GM21723 (cell line): ENCODE measurements around the gene BIRC3.
"Not testable (repeated sequence)": the region's sequence is repeated elsewhere in the genome, so short reads cannot be mapped to it uniquely, and the experiment has no call there.

ENCODE experiments used
- ATAC-seq: cut with Tn5 transposase; IDR thresholded peaks from one replicate; pipeline ENCODE4 v1.9.1; 2021; ENCODE audit warnings: mild to moderate bottlenecking, moderate library complexity; ENCODE audit not compliant: unreplicated experiment

Gene BIRC3

DNA sequence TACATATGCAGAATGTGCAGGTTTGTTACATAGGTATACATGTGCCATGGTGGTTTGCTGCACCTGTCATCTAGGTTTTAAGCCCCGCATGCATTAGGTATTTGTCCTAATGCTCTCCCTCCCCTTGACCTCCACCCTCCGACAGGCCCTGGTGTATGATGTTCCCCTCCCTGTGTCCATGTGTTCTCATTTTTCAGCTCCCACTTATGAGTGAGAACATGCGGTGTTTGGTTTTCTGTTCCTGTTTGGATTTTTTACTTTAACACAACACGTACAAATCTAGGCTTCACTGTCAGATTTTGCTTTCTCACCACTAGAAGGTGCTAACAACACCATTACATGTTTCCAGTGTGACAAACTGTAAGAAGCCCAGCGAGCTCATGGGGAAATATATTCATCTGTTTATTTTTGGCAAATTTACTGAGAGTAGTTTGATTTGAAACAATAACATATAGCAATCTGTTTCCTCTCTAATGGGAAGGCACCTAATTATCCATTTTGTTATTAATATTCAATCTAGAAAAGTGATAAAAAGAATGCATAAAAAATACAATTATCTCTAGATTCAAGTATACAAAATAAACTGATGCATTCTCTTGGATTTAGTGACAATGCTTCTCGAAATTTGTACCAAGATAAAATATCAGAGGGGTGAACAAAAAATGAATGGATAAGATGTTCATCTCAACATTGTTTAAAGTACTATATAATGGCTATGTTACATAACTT is 23.2 kb upstream of the BIRC3 start:
- ATAC-seq, result peak; percentile 94

DNA sequence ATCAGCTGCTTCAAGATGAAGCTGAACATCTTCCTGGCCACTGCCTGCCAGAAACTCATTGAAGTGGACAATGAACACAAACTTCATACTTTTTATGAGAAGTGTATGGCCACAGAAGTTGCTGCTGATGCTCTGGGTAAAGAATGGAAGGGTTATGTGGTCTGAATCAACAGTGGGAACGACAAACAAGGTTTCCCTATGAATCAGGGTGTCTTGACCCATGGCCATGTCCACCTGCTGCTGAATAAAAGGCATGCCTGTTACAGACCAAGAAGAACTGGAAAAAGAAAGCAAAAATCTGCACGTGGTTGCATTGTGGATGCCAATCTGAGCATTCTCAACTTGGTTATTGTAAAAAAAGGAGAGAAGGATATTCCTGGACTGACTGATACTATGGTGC is 22.2 kb upstream of the BIRC3 start:
- no peak for ATAC-seq

DNA sequence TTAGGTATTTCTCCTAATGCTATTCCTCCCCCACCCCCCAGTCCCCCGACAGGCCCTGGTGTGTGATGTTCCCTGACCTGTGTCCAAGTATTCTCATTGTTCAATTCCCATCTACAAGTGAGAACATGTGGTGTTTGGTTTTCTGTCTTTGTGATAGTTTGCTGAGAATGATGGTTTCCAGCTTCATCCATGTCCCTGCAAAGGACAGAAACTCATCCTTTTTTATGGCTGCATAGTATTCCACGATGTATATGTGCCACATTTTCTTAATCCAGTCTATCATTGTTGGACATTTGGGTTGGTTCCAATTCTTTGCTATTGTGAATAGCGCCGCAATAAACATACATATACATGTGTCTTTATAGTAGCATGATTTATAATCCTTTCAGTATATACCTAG is 20.5 kb upstream of the BIRC3 start:
- ATAC-seq, result not testable (repeated sequence)

DNA sequence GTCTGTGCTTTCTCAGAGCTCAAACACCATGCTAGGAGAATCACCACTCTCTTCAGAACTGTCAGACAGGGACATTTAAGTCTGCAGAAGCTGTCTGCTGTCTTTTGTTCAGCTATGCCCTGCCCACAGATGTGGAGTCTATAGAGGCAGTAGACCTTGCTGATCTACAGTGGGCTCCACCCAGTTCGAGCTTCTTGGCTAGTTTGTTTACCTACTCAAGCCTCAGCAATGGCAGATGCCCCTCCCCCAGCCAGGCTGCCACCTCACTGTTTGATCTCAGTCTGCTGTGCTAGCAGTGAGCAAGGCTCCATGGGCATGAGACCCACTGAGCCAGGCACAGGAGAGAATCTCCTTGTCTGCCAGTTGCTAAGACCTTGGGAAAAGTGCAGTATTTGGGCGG is 16.4 kb upstream of the BIRC3 start:
- ATAC-seq, result not testable (repeated sequence)

DNA sequence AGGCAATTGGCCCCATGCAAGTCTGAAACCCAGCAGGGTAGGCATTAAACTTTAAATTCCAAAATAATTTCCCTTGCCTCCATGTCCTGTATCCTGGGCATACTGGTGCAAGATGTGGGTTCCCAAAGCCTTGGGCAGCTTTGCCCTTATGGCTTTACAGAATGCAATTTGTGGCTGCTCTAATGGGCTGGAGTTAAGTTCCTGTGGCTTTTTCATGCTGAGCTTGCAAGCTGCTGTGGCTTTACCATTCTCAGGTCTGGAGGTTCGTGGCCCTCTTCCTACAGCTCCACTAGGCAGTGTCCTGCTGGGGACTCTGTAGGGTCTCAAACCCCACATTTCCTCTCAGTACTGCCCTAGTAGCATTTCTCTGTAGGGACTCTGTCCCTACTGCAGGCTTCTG is 15.0 kb upstream of the BIRC3 start:
- ATAC-seq, result no peak

DNA sequence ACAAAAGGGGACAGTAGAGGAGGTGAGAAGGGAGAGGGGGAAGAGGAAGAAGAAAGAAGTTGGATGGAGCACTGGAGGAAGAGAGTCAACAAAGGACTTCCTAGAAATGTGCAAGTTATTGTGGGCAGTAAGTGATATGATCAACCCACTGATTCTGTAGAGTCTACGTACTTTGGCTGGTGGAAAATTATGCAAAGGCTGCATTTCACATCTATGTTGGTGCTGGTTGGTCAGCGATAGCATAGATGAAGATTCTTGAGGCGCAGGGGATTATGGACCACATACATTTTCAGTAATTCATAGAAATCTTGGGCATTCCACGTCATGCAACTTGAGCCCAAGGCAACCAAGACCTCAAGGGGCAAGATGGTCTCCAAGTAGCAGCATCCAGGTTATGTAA is 12.6 kb upstream of the BIRC3 start:
- no peak for ATAC-seq

DNA sequence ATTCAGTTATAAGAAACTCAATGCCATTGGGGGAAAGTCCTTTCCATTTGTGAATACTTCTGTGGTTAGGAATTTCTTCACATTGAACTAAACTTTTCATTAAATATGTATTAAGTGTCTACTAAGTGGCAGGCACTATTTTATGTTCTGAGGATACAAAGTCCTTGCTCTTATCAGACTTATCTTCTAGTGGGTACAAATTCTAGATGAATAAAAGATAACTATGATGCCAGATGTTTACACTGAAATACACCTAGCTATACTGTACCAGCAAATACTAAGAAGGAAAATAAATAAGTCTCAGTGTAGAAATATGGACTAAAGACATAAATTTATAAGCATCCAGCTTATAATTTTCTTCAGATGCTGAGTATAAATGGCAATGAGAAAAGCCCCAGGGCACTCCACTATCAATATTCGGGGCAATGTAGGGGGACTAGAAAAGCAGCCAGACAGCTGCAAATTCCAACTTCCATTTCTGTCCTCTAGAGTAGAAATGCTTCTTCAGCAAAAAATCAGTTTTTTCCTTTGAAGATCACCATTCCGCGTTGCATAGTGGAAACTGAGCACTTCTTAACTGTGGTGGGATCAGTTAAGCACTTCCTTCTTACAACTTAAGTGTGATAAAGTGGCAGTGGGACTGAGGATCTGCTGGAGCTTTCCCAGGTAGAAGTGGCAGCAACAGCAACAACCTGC is 11.8 kb upstream of the BIRC3 start:
- no peak for ATAC-seq

DNA sequence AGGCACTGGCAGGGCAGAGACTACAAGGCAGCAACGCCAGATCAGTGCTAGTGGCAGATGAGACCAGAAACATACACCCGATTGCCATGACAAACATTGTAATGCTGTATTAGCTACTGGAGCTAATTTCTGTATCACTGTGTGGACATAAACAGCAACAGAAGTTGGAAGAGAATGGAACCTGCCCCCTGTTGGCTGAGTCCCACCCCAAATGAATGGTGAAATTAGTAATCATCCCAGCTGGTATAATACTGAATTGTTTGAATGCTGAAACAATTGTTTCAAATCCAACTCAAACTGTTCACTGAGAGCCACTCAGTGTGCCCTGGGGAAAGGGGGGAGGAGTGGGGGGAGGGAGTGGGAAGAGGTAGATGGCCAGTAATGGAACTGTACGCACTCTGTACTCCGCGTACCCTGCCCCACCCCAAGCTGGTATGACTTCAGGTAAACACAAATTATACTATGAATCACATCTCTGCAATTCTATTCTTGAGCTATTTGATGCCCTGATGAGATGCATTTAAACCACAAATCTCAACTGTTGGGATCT is 11.2 kb upstream of the BIRC3 start:
- ATAC-seq, result no peak

DNA sequence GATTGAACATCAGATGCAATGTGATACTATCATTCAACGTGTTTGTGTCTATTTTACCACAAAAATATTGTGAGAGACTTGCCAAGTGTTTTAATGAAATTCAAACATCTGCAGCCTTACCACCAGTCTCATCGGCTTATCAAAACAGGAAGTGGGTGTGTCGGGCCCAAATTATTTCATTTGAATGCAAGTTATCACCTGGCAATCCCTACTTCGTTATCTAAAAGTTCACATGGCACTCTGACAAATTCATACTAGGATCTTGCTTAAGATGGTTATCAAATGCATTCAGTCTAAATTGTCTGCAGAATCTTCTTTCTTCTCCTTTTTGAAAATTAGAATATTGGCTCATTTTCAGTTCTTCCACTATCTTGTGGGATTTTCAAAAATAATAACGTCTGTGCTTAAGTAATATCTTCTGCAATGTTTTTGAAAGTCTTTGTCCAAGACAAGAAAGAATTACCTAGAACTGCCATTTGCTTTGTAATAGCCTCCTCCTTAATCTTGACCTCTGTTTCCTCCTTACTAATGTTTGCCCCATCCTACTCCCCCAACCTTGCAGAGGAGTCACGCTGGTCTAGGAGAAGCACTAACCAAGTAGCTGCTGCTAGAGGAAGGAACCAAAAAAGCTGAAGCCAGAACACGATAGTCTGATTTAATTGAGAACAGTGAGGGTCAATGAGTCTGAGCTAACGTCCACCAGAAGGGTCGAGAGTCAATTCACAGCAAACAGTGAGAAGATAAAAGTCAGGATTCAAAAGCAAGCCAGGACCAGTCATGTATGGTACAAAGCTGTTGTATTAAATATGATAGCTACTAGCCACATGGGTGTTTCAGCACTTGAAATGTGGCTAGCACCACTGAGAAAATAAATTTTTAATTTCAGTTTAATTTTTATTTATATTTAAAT is 10.2 kb upstream of the BIRC3 start:
- ATAC-seq, result no peak

DNA sequence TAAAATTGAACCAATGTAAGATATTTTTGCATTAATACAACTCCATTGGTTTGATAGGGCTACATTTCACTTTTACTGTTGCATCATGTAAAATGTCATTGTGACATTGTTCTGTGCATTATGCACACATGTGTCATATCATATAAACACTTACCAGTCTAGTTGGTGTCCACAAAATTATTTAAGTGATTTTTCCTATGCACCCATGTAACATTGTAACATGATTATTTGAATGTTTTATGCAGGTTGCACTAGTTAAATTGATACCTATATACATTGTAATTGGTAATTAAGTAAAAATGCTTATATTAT is 9.6 kb upstream of the BIRC3 start:
- no peak for ATAC-seq

DNA sequence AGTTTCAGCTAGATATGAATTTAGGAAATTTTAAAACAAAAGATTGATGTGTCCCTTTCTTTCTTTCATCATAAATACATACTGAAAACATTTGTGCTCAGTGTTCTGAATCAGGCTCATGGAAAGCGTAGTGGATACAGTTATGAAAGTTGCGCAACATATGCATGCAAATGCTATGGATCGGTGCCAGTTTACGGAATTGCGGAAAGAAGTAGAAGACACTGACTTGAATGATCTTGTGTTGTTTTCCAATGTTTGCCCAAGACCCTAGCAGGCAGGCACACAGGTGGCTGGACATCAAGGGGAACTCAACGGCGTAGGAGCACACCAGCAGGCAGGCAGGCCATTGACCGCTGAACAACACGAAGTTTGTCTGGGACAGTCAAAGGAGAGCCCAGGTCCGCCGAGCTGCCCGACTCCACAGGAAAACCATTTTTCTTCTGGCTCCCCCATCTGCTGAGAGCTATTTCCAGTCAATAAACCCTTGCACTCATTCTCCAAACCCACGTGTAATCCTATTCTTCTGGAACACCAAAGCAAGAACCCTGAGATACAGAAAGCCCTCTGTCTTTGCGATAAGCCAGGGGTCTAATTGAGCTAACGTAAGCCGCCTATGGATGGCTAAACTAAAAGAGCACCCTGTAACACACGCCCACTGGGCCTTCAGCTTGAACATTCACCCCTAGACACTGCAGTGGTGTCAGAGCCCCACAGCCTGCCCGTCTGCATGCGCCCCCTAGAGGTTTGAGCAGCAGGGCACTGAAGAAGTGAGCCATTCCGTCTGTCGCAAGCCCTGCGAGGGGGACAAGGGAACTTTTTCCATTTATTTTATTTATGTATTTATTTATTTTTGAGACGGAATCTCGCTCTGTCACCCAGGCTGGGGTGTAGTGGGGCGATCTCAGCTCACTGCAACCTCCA is 7.4 kb upstream of the BIRC3 start:
- no peak for ATAC-seq

DNA sequence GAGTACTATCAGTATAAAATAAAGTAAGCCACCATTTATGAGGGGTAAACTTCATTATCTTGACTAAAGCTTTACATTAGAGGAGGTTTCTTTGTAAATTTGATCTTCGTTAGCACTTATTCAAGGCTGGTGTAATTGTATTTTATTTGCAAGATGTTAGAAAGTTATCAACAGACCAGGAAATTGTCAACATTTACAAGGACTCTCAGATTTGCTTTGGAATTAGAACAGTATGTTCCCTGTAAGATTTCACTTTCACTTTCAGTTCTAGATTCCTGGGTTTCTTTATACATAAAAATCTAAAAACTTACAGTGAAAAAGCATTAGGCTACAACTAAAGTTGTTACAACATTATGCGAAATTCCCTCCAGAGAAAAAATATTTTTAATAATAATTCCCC is 4.6 kb upstream of the BIRC3 start:
- no peak for ATAC-seq

DNA sequence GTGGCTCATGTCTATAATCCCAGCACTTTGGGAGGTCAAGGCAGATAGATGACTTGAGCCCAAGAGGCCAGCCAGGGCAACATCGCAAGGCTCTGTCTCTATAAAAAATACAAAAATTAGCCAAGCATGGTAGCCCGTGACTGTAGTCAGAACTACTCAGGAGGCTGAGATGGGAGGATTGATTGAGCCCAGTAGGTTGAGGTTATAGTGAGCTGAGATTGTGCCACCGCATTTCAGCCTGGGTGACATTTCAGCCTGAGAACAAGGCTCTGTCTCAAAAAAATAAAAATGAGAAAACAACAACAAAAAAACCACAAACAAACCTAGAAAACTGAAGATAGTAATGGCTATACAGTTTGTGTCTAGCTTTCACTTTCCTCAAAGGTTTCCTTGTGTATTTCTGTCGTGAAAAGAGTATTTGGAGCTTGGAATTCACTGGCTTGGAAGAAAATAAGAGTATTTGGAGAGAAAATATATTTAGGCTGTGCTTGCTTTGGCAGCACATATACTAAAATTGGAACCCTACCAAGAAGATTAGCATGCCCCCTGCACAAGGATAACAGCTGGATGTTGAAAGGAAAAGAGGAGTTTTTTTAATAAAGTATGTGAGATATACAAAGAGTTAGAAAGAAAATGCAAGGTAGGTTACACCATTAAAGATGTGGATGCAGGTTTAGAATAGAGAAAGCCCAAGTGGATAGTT is 3.9 kb upstream of the BIRC3 start:
- ATAC-seq, result no peak

DNA sequence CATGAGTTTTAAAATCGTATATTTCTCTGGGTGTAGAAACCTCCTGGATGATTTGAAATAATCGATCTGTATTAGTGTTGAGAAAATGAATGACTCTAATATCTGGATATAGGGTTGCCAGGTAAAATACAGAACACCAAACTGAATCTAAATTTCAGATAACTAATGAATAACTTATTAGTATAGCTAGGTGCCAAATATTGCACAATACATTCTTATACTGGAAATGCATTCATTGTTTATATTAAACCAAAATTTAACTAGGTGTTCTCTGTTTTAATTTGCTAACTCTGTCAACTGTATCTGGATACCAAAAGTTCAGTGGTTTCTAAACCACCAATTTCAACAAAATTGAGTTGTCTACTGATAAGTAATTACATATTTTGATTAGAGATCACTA is 2.5 kb upstream of the BIRC3 start:
- ATAC-seq, result no peak

DNA sequence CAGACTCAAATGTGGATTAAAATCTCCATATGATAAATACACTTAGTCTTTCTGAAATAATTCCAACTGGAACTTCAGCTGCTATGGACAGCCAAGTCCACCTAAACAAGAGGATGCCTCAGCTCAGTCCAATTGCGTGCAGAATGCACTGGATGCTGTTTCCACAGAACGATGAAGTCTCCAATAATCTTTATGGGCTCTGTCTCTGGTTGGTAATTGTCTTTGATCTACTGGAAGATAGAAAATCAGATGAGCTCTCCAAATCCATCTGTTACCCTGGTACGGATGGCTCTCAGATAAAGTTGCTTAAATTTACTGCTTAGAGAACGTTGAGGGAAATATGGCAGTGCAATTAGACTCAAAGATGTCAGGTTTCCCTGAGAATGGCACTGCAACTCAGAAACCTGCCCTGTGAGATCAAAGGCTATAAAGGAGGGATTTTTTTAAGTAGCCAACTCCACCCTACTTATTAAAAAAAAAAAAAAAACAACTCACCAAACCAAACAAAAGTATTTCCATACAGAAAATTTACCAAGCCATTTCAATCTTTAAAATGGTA is 859 bp upstream of the BIRC3 start:
- ATAC-seq, result no peak

DNA sequence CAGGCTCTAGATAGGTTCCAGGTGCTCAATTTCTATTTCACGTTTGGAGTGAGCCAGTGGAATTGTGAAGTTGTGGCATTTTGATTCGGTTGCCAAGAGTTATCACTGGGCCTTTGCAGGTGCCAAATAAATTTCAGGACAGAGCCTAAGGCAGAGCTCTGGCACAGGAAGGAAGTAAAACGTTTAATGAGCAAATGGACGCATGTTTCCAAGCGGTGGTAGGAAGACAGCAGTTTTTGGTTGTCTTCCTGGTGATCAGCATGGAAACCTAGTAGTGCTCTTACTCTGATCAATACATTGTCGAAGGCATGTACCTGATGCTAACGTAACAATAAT is 452 bp downstream of the BIRC3 start:
- no peak for ATAC-seq

DNA sequence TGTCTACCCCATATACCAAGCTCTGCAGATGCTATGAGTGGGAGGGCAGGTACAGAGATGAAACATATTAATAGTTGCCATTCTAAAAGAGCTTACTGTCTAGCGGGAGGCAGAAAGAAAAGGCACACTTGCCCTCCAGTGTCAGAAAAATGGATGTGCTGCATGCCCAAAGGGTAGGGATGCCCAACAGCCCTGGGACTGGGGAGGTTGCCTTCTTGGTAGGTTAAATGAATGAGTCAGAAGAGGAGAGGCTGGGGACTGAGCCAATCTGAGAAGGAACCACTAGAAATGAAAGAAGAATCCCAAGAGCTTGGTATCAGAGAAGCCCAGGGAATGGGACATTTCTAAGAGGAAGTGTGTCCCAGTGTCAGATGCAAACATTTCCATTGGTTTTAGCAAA is 1.2 kb downstream of the BIRC3 start:
- no peak for ATAC-seq

DNA sequence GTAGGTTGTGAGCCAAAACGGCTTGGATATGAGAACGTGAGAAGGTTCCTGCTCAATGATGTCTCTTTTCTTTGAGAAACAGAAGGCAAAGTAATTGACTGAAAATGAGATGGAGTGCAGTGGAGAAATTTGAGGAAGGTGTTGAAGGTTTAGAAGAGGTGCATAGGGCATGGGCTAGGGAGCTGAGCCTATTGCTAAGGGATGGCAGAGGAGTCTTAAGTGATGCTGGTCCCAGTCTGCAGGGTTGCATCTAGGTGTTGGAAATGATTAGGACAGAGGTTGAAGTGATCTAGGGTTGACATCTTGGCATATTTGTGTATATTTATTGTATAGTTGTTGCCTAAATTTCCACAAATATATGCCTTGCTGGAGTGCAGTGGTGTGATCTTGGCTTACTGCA is 2.3 kb downstream of the BIRC3 start:
- ATAC-seq, result no peak

DNA sequence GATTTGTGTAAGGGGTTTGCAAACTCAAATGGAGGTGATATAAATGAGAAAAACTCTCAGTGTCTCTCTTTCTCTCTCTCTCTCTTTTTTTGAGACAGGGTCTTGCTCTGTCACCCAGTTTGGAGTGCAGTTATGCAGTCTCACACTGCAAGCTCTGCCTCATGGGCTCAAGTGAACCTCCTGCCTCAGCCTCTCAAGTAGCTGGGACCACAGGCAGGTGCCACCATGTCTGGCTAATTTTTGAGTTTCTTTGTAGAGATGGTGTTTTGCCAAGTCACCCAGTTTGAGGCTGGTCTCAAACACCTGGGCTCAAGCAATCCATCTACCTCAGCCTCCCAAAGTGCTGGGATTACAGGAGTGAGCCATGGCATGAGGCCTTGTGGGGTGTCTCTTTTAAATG is 2.9 kb downstream of the BIRC3 start:
- no peak for ATAC-seq

DNA sequence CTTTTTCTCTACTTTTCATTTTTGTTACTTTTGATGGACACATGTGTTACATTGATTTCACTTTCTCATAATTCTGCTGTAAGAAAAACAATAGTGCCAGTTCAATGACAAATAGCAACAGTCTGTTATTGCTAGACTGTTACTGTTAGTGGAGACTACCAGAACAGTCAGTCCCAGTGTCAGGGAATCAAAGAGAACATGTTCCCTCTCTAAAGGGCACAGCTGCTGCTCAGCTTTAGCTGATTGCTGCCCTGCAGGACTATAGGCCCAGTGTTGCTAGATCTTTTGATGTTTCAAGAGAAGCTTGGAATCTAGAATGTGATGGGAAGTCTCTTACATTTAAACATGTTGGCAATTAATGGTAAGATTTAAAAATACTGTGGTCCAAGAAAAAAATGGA is 3.4 kb downstream of the BIRC3 start:
- ATAC-seq, result no peak
